GM21717 (cell line): ENCODE measurements around the gene RAB6A.

Experiments used
- ATAC-seq: cut with Tn5 transposase; IDR thresholded peaks from one replicate; pipeline ENCODE4 v1.9.1; 2021; ENCODE audit warnings: mild to moderate bottlenecking, moderate library complexity; ENCODE audit not compliant: unreplicated experiment

The RAB6A gene

DNA sequence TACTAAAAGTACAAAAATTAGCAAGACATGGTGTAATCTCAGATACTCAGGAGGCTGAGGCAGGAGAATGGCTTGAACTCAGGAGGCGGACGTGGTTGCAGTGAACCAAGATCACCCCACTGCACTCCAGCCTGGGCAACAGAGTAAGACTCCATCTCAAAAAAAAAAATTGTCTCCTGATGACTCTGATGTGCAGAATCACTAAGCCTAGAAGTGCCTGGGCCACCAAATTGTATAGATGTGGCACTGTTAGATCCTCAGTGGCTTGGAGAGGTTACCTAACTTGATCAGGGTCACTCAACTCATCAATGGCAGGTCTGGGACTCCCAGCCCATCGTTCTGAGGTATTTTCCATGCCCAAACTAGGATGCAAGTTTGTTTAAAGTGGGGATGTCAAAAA, 103.9 kb downstream of the RAB6A start:
- ATAC-seq, result no peak

DNA sequence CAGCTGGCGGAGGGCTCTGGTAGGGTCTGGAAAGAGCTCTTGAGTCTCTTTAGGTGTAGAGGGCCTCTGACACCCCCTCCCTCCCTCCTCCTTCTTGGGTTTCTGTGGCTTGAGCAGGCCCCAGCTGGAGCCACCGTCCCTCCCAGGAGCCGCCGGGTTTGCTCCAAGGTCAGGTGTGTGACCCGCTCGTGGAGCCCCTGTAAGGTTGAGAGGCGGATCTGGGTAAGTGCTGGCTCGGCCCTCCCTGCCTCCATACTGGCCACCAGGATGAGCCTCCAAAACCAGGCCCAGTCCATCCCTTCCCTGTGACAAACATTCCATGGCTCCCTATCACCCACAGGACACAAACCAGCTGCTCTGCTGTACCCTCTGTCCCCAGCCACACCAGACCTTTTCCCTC, 105.2 kb downstream of the RAB6A start:
- no peak for ATAC-seq

DNA sequence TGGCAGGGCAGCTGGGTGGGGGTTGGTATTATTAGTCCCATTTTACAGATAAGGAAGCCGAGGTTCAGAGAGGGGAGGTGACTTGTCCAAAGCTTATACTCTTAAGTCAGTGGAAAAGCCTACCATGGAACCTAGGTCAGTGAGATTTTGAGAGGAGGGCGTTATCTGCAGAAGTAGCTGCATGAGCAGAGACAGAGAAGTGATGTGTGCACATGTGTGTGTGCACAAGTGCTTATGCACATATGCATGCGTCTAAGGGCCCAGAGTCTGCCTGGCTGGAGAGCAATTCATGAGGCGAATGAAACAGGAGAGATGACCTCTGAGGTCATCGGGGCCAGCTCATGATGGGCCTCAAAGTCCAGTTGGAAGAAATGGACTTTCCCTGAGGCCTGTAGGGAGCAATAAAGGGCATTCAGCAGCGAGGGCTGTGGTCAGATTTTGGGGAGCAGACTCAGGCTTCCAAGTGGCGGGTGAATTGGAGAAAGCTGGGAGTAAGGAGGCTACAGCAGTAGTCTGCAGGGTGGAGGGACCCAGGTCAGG, 106.3 kb downstream of the RAB6A start:
- ATAC-seq, result no peak

DNA sequence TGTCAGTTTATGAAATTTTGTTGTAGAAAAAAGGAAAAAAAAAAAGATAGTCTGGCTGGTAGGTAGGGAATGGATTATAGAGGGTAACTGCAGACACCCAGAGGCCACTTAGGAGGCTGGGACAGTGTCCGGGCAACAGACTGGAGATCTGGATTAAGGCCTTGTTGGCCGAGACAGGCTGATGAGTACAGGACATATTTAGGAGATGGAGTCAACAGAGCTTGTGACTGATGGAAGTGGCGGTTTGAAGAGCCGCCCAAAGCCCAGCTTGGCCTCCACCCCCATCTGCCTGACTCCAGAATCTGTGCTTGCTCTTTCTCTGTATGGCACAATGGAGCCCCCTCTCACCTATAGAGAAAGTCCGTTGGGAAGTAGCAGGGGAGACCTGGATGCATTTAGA, 106.9 kb downstream of the RAB6A start:
- no peak for ATAC-seq

- ATAC-seq, result no peak
Observed at GRCh38 chr11:73652856-73653559, 107.9 kb downstream of the RAB6A start.

DNA sequence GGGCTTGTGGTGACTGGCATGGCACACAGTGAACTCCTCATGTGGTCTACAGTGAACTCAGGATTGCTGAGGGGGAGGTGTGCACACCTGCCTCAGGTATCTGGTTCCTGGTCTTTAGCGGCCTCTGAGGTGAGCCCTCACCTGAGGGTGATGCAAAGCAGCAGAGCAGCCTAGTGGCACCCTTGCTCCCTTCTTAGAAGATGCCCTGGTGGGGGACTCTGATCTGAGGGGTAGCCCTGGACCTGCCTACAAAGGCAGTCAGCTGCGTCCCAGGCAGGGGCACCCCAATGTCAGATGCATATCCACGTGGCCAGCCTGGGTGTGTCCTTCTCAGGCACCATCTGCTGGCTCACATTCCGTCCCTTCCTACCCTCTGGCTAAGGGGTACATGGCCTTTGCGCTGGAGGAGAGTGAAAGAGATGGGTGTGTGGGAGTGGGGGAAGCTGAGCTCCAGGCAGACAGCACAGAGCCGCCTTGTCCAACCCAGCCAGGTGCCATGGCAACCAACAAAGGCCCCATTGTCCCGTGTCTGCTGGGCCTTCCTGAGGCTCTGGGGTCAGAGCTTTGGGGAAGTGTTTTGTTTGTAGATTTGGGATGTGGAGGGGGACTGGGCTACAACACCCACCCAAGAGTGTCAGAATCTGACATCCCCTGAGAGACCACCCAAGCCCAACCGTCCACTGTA, 108.7 kb downstream of the RAB6A start:
- no peak for ATAC-seq

DNA sequence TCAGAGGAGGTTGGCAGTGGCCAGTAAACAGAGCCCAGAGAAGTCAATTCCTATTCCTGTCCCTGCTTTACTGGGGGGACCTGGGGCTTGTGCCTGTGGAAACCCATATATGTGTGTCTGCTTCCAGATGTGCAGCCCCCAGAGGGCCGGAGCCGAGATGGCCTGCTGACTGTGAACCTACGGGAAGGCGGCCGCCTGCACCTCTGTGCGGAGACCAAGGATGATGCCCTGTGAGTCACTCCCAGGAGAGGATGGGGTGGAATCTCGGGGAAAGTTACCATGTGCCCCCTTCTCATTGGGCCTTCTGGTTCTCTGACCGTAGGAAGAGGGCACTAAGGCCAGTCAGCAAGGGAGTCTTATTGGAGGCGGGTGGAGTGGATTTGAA, 109.2 kb downstream of the RAB6A start:
- ATAC-seq, result no peak

- ATAC-seq, result no peak
Observed at GRCh38 chr11:73651252-73651651, 109.6 kb downstream of the RAB6A start.

- no peak for ATAC-seq
Observed at GRCh38 chr11:73650400-73650799, 110.5 kb downstream of the RAB6A start.

- no peak for ATAC-seq
Observed at GRCh38 chr11:73649206-73649605, 111.7 kb downstream of the RAB6A start.

DNA sequence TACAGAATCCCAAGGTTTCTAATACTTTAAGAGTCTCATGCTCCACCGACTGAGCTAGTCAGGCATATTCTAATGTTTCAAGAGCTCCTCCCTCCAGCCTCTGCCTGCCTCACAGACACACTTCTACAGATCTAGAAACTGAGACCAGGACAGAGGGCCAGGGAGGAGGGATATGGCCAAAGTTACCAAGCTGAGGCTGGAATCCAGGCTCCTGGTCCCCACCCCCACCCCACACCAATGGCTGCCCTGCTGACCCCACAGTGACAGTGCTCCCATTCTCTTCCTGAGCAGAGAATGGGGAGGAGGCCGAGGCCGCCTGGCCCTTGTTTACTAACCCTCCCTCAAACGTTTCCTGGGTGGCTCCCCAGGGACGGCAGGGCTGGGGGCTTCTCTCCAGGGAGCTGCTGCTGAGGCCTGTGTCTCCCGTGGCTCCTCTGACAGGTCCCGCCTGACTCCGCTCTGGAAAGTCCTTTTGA, 112.3 kb downstream of the RAB6A start:
- no peak for ATAC-seq

GRCh38 chr11:73648121-73648520, 112.8 kb downstream of the RAB6A start:
- ATAC-seq, result no peak

GRCh38 chr11:73647459-73648100, 113.3 kb downstream of the RAB6A start:
- peak; percentile 84 for ATAC-seq

DNA sequence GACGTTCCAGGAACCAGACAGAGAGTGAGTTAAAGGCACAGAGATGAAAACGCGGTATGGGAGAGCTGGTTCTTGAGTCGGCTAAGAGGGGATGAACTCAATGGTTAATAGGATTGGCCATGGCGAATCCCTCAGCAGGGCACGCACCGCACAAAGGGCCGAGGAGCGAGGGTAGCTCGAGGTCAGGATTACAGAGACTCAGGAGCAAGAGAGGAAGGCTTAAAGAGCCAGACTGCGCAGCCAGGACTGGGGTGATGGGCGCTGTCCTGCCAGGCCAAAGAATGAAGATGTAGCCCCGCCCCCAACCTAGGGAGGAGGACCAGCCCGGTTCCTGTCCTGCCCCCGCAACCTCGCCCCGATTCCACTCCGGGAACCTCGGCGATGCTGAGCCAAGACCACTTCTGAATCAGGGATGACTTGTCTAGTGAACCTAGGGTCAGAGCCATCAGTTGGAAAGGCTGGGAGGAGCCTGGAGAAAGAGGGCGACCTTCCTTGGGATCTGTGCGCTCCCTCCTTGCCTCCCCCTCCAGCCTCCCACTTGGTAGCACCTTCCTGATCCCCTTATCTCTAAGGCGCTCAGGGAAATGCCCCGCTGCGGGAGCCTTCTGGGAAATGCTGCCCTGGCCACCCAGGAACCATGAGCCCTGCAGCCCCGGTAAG, 114.8 kb downstream of the RAB6A start, which contains the start of gene PLEKHB1:
Gene PLEKHB1 (plus strand): TSS at position 610 of the 660 bp plus-strand sequence. CDS start 28 bp downstream, at position 638.
- no peak for ATAC-seq

- ATAC-seq, result no peak
Observed at GRCh38 chr11:73645121-73645969, 115.5 kb downstream of the RAB6A start.

DNA sequence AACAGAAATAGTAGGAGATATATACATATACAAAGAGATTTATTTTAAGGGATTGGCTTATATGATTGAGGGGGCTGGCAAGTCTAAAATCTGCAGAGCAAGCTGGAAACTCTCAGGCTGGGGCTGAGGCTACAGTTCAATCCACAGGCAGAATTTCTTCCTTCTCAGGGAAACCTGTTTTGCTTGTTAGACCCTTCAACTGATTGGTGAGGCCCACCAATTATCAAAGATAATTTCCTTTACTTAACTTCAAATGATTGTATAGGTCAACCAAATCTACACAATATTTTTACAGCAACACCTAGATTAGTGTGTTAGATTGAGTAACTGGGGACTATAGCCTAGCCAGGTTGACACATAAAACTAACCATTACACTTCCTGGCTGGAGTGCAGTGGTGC, 119.2 kb downstream of the RAB6A start:
- ATAC-seq, result no peak

- no peak for ATAC-seq
Observed at GRCh38 chr11:73640592-73640991, 120.3 kb downstream of the RAB6A start.

- ATAC-seq, result no peak
Observed at GRCh38 chr11:73637012-73637411, 123.9 kb downstream of the RAB6A start.

DNA sequence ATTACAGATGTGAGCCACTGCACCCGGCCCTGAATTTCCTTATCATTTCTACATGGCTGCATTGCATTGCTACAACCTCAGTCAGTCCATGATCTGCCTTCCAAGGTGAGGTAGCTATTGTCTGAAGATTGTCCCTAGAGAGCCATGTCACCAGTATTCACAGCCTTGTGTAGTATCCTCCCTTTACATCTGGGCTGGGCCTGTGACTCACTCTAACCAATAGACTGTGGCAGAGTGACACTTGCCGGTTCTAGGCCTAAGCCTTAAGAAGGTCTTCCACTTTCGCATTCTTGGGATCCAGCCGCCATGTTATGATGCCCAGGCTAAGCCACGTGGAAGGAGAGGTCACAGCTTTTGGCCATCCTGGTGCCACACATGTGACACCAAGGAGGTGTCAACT, 124.6 kb downstream of the RAB6A start:
- no peak for ATAC-seq

DNA sequence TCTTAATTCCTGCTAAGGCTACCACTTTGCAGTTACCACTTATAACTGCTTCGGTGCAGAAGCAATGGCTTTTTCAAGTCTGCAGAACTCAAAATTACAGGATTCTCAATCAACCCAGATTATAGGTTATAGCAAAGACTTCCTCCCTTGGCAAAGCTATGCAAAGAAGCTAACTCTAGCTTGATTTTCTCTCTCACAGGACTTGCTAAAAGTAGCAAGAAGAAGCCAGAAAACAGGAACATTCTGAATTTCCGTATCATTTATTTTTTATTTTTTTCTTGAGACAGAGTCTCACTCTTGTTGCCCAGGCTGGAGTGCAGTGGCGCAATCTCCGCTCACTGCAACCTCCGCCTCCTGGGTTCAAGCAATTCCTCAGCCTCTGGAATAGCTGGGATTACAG, 125.2 kb downstream of the RAB6A start:
- ATAC-seq, result no peak
